ENCODE results near the gene LKAAEAR1.

- TF ChIP-seq POLR2AphosphoS5 (IDR thresholded peaks at IDR 0.05; ENCODE audit: low read depth, low read length), result no peak
- TF ChIP-seq TAF1 (IDR thresholded peaks at IDR 0.05; ENCODE audit: low read depth, low read length), result no peak
- TF ChIP-seq POLR2A (IDR thresholded peaks at IDR 0.05; ENCODE audit: low read depth, low read length), result no peak
- no peak for TF ChIP-seq SPI1 (IDR thresholded peaks at IDR 0.05; ENCODE audit: low read depth, low read length)
These were observed 13.8 kb downstream of the LKAAEAR1 start for GRCh38 chr20:64070244-64070993.
